Midbrain (tissue), 1 donor: ENCODE data around the gene TBC1D8B.
A peak's percentile ranks its signal among the peaks of the same experiment; 100 is the strongest.

Source experiments
- DNase-seq: peaks from one replicate; lab custom pipeline; 2025; lab: John Stamatoyannopoulos, UW

Gene TBC1D8B

GRCh38 chrX:106898462-106898861, 96.0 kb downstream of the TBC1D8B start:
- DNase-seq, result peak; percentile 7

GRCh38 chrX:106899276-106899675, 96.8 kb downstream of the TBC1D8B start:
- DNase-seq, result no peak

- no peak for DNase-seq
Measured at GRCh38 chrX:106899841-106900240, 97.4 kb downstream of the TBC1D8B start.

GRCh38 chrX:106901341-106901740, 98.9 kb downstream of the TBC1D8B start:
- DNase-seq, result no peak

- no peak for DNase-seq
Measured at GRCh38 chrX:106901781-106902219, 99.3 kb downstream of the TBC1D8B start.

- no peak for DNase-seq
Measured at GRCh38 chrX:106902684-106903083, 100.2 kb downstream of the TBC1D8B start.

- no peak for DNase-seq
Measured at GRCh38 chrX:106903291-106903824, 100.9 kb downstream of the TBC1D8B start, which contains the start of gene RIPPLY1. Gene RIPPLY1 (minus strand): TSS chrX:106903341. CDS start chrX:106903287, 54 bp downstream.

GRCh38 chrX:106903856-106904528, 101.5 kb downstream of the TBC1D8B start:
- DNase-seq, result no peak

GRCh38 chrX:106905064-106905708, 102.7 kb downstream of the TBC1D8B start:
- no peak for DNase-seq

- no peak for DNase-seq
Measured at GRCh38 chrX:106906361-106906760, 103.9 kb downstream of the TBC1D8B start.

GRCh38 chrX:106912864-106913263, 110.4 kb downstream of the TBC1D8B start:
- DNase-seq, result no peak

- DNase-seq, result no peak
Measured at GRCh38 chrX:106917830-106918500, 115.5 kb downstream of the TBC1D8B start.

GRCh38 chrX:106919932-106920452, 117.5 kb downstream of the TBC1D8B start, which contains the start of gene CLDN2:
Gene CLDN2 (plus strand): TSS chrX:106920402. CDS start chrX:106928229, 7,827 bp downstream.
- DNase-seq, result no peak

- DNase-seq, result no peak
Measured at GRCh38 chrX:106921637-106922036, 119.2 kb downstream of the TBC1D8B start.
